ENCODE results near the gene KCNIP1. TPM values are rescaled to one million over a fixed set of nuclear protein-coding genes. Genes with fewer than 3 reads are reported as not detected.

Gene KCNIP1
- total RNA-seq, 4 donors from 2014 or later, result 4.8 to 9.2 (median 7.3) TPM; not detected in 1

DNA sequence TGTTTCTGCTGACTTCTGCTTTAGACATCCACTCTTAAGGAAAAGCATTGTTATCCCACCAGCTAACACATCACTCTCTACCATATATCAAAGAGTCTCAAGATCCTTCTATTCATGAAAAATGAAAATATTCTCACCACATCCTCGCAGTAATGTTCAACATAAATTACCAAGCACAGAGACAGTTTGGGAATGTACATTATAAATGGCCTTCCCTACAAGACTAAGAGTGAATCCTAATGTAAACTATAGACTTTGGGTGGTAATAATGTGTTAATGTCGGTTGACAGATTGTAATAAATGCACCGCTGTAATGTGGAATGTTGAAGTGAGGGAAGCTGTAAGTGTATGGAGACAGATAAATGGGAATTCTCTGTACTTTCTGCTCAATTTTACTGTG, 27.1 kb upstream of the KCNIP1 start:
- 78 to 82% methylated on average over 3 of the region's 3 CpGs for WGBS, 2 donors
- Histone ChIP-seq H3K4me1 (no peaks in the 10 kb centered on the region), H3K27me3 (no peaks in the 10 kb centered on the region), H3K4me3 (no peak overlapping the region), H3K27ac (no peak overlapping the region), H3K9me3 (peaks cover 0 to 5% (median 0%) of the 10 kb centered on the region in 4 donors), H3K36me3 (no peaks in the 10 kb centered on the region)
- DNase-seq (ENCODE audit: low spot score in 2 of 2), result no peak
- TF ChIP-seq, protein P1, sequence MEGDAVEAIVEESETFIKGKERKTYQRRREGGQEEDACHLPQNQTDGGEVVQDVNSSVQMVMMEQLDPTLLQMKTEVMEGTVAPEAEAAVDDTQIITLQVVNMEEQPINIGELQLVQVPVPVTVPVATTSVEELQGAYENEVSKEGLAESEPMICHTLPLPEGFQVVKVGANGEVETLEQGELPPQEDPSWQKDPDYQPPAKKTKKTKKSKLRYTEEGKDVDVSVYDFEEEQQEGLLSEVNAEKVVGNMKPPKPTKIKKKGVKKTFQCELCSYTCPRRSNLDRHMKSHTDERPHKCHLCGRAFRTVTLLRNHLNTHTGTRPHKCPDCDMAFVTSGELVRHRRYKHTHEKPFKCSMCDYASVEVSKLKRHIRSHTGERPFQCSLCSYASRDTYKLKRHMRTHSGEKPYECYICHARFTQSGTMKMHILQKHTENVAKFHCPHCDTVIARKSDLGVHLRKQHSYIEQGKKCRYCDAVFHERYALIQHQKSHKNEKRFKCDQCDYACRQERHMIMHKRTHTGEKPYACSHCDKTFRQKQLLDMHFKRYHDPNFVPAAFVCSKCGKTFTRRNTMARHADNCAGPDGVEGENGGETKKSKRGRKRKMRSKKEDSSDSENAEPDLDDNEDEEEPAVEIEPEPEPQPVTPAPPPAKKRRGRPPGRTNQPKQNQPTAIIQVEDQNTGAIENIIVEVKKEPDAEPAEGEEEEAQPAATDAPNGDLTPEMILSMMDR (IDR thresholded peaks at IDR 0.05), result no peak
- TF ChIP-seq POLR2A (IDR thresholded peaks at IDR 0.05) (no peak), EP300 (IDR thresholded peaks at IDR 0.05) (no peak)

DNA sequence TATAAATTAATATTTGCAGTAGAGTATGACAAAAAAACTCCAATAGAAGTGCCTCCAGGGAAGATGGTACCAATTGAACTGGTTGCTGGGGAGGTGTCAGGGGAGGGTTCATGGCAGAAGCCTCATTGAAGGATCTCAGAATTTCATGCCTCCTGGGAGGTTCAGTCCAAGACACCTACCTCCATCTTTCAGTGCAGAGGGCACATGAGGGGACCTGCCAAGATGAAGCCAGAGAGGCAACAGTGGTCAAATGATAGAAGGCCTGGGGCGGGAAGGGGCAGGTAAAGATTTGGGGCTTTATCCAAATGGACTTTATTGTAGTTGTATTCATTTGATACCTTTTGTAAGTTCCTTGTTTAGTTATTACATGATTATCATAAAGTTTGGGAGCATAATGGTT, 25.9 kb upstream of the KCNIP1 start:
- no peaks in the 10 kb centered on the region for H3K27me3 ChIP-seq
- no peak overlapping the region for H3K27ac ChIP-seq
- H3K9me3 ChIP-seq, result peaks cover 0 to 5% (median 0%) of the 10 kb centered on the region in 4 donors
- H3K36me3 ChIP-seq, result no peaks in the 10 kb centered on the region
- no peak overlapping the region for H3K4me3 ChIP-seq
- TF ChIP-seq POLR2A (IDR thresholded peaks at IDR 0.05) (no peak), EP300 (IDR thresholded peaks at IDR 0.05) (no peak)
- TF ChIP-seq, protein P1 (IDR thresholded peaks at IDR 0.05), result no peak
- WGBS, 2 donors, result 96 to 97% methylated on average over 1 of the region's 1 CpG
- H3K4me1 ChIP-seq, result no peaks in the 10 kb centered on the region
- no peak for DNase-seq (ENCODE audit: low spot score in 2 of 2)

DNA sequence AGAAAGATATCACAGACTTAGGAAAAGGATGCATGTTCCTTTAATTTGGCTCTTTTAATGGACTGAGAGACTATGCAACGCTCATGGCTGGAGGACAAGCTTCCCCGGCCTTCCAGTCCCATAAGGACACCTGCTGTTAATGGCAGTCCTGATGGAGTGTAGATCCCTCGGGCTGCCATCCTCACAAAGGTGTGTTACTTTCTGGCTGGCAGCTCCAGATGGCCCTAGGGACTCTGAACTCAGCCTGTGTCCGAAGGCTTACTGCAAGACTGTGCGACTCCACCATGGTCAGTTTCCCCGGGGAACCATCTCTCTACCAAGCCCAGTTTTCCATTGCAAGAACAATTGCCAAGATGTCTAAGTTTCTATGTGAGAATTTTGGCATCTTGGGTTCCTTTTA, 25.5 kb upstream of the KCNIP1 start:
- H3K4me1 ChIP-seq, result no peaks in the 10 kb centered on the region
- no peak overlapping the region for H3K4me3 ChIP-seq
- no peak overlapping the region for H3K27ac ChIP-seq
- TF ChIP-seq POLR2A (IDR thresholded peaks at IDR 0.05) (no peak), EP300 (IDR thresholded peaks at IDR 0.05) (no peak)
- TF ChIP-seq, protein P1 (IDR thresholded peaks at IDR 0.05), result no peak
- no peaks in the 10 kb centered on the region for H3K27me3 ChIP-seq
- peaks cover 0 to 5% (median 0%) of the 10 kb centered on the region in 4 donors for H3K9me3 ChIP-seq
- no peak for DNase-seq (ENCODE audit: low spot score in 2 of 2)
- WGBS, 2 donors, result 82 to 84% methylated on average over 6 of the region's 6 CpGs
- H3K36me3 ChIP-seq, result no peaks in the 10 kb centered on the region

DNA sequence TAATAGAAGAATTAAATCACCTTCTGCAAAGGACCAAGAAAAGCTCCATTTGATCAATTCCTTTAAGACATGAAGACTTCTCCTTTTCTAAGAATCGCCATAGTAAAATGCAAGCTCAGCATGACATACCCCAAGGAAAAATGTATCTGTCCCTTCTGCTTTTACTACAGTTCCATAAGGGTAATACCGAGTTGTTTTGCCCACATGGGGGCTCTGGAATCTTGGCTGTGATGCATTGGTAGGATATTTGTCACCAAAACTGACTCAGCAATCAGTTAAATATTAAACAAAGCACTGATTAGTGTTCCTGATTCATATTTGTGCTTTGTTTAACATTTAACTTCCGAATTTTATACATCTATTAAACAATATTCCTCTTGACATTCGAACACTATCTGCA, 24.3 kb upstream of the KCNIP1 start:
- Histone ChIP-seq H3K9me3 (peaks cover 0 to 4% (median 0%) of the 10 kb centered on the region in 4 donors), H3K4me3 (no peak overlapping the region), H3K36me3 (no peaks in the 10 kb centered on the region), H3K27ac (no peak overlapping the region), H3K27me3 (no peaks in the 10 kb centered on the region), H3K4me1 (no peaks in the 10 kb centered on the region)
- WGBS, 2 donors, result 43 to 44% methylated on average over 4 of the region's 4 CpGs
- no peak for DNase-seq (ENCODE audit: low spot score in 2 of 2)
- TF ChIP-seq, protein P1 (IDR thresholded peaks at IDR 0.05), result no peak
- no peak for TF ChIP-seq EP300 (IDR thresholded peaks at IDR 0.05)
- no peak for TF ChIP-seq POLR2A (IDR thresholded peaks at IDR 0.05)

DNA sequence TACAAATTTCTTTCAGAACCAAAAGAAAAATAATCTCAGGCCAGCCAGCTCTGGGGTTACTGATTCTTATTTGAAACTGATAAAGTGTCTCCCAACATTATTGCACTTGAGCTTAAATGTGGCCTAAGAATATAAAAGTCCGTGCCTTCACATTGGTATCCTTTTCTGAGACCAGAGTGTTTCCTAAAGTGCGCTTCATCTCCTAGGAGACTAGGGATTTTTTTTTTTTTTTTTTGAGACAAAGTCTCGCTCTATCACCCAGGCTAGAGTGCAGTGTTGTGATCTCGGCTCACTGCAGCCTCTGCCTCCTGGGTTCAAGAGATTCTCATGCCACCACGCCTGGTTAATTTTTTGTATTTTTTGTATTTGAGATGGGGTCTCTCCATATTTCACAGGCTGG, 23.6 kb upstream of the KCNIP1 start:
- no peak overlapping the region for H3K27ac ChIP-seq
- no peaks in the 10 kb centered on the region for H3K9me3 ChIP-seq
- 89 to 95% methylated on average over 5 of the region's 5 CpGs for WGBS, 2 donors
- no peaks in the 10 kb centered on the region for H3K27me3 ChIP-seq
- TF ChIP-seq EP300 (IDR thresholded peaks at IDR 0.05) (no peak), POLR2A (IDR thresholded peaks at IDR 0.05) (no peak)
- TF ChIP-seq, protein P1 (IDR thresholded peaks at IDR 0.05), result no peak
- no peaks in the 10 kb centered on the region for H3K4me1 ChIP-seq
- no peak overlapping the region for H3K4me3 ChIP-seq
- no peaks in the 10 kb centered on the region for H3K36me3 ChIP-seq
- DNase-seq (ENCODE audit: low spot score in 2 of 2), result no peak

Measured in tibial nerve (tissue), 4 donors.